Activated CD4-positive, alpha-beta T cell treated with anti-CD3 and anti-CD28 coated beads, Interleukin-2, amount 50 U/mL, for 1 hour (primary cell): ENCODE results near the gene SLC25A20.
"Not testable (repeated sequence)": the region's sequence is repeated elsewhere in the genome, so short reads cannot be mapped to it uniquely, and the experiment has no call there.

Source experiments
- DNase-seq: peaks from one replicate; pipeline ENCODE4 v3.0.0-alpha.2; 2020

Gene SLC25A20

GRCh38 chr3:48845170-48845569, 53.5 kb downstream of the SLC25A20 start:
- no peak for DNase-seq

- no peak for DNase-seq
Measured at GRCh38 chr3:48837163-48837562, 61.5 kb downstream of the SLC25A20 start.

- DNase-seq = no peak
Measured at GRCh38 chr3:48835650-48836366, 62.9 kb downstream of the SLC25A20 start.

- DNase-seq = no peak
Measured at GRCh38 chr3:48832684-48833083, 66.0 kb downstream of the SLC25A20 start.

GRCh38 chr3:48830715-48831114, 68.0 kb downstream of the SLC25A20 start:
- DNase-seq = no peak

- DNase-seq = not testable (repeated sequence)
Measured at GRCh38 chr3:48829525-48829924, 69.2 kb downstream of the SLC25A20 start.

- DNase-seq = not testable (repeated sequence)
Measured at GRCh38 chr3:48827874-48828273, 70.8 kb downstream of the SLC25A20 start.

GRCh38 chr3:48826451-48826850, 72.2 kb downstream of the SLC25A20 start:
- no peak for DNase-seq

- DNase-seq = no peak
Measured at GRCh38 chr3:48820612-48821324, 77.9 kb downstream of the SLC25A20 start.

GRCh38 chr3:48819234-48820221, 79.2 kb downstream of the SLC25A20 start:
- DNase-seq = no peak

GRCh38 chr3:48811524-48811923, 87.2 kb downstream of the SLC25A20 start:
- no peak for DNase-seq
